OCI-LY1 (cell line): ENCODE results near the gene RHPN2.
"Not testable (repeated sequence)": the region's sequence is repeated elsewhere in the genome, so short reads cannot be mapped to it uniquely, and the experiment has no call there.

Experiments used
- H2AFZ ChIP-seq: fragments of 200-600 bp; sonication (generic), shearing (Covaris generic); 2 replicates; pipeline ENCODE4 v1.6.0; 2014; ENCODE audit warnings: antibody characterized with exemption, mild to moderate bottlenecking, low read length
- H3F3A ChIP-seq: fragments of 200-600 bp; sonication (generic), shearing (Covaris generic); 2 replicates; pipeline ENCODE4 v1.6.0; 2014; ENCODE audit warnings: mild to moderate bottlenecking, antibody characterized with exemption, low read length, moderate library complexity; ENCODE audit not compliant: insufficient read depth
- H3K27ac ChIP-seq: fragments of 200-600 bp; sonication (generic); 2 replicates; pipeline ENCODE4 v1.5.1; 2014; ENCODE audit warnings: low read length, mixed run types, mild to moderate bottlenecking, low read depth; ENCODE audit not compliant: poor library complexity, severe bottlenecking
- H3K27me3 ChIP-seq: fragments of 200-600 bp; sonication (generic); 2 replicates; pipeline ENCODE4 v1.6.0; 2014; ENCODE audit warnings: antibody characterized with exemption, mild to moderate bottlenecking, low read length, moderate library complexity; ENCODE audit not compliant: insufficient read depth
- H3K36me3 ChIP-seq: fragments of 200-600 bp; sonication (generic); 2 replicates; pipeline ENCODE4 v1.6.1; 2014; ENCODE audit warnings: mild to moderate bottlenecking, antibody characterized with exemption, low read length, moderate library complexity, mixed read lengths; ENCODE audit not compliant: insufficient read depth
- H3K4me1 ChIP-seq: fragments of 200-600 bp; sonication (generic); 2 replicates; pipeline ENCODE4 v1.5.1; 2014; ENCODE audit warnings: mild to moderate bottlenecking, low read length, moderate library complexity; ENCODE audit not compliant: insufficient read depth, severe bottlenecking
- H3K4me2 ChIP-seq: fragments of 200-600 bp; sonication (generic), shearing (Covaris generic); 2 replicates; pipeline ENCODE4 v1.6.1; 2014; ENCODE audit warnings: low read length
- H3K4me3 ChIP-seq: fragments of 200-600 bp; sonication (generic); 2 replicates; pipeline ENCODE4 v1.5.1; 2014; ENCODE audit warnings: low read length, low read depth, mild to moderate bottlenecking, mixed read lengths; ENCODE audit not compliant: poor library complexity, severe bottlenecking
- H3K79me2 ChIP-seq: fragments of 200-600 bp; shearing (Covaris generic); 2 replicates; pipeline ENCODE4 v1.6.1; 2016; ENCODE audit warnings: mixed run types, low read length, mixed read lengths; ENCODE audit not compliant: insufficient read depth
- H3K9ac ChIP-seq: fragments of 200-600 bp; sonication (generic), shearing (Covaris generic); 2 replicates; pipeline ENCODE4 v1.6.1; 2014; ENCODE audit warnings: mild to moderate bottlenecking, low read length, mixed read lengths
- H3K9me2 ChIP-seq: fragments of 200-600 bp; sonication (generic), shearing (Covaris generic); 2 replicates; pipeline ENCODE4 v1.6.1; 2014; ENCODE audit warnings: low read depth, mild to moderate bottlenecking, low read length, mixed read lengths
- H3K9me3 ChIP-seq: fragments of 200-600 bp; shearing (Covaris generic); 2 replicates; pipeline ENCODE4 v1.6.1; 2014; ENCODE audit warnings: low read length, mixed read lengths
- H4K20me1 ChIP-seq: fragments of 200-600 bp; sonication (generic), shearing (Covaris generic); 2 replicates; pipeline ENCODE4 v1.6.0; 2016; ENCODE audit warnings: mild to moderate bottlenecking, low read length; ENCODE audit not compliant: insufficient read depth
- CTCF ChIP-seq: fragments of 200-600 bp; sonication (generic), shearing (Covaris generic); IDR thresholded peaks from 2 replicates; pipeline ENCODE4 v1.5.1; 2017; ENCODE audit warnings: mild to moderate bottlenecking, antibody characterized with exemption, low read length, moderate library complexity, mixed read lengths
- EZH2 ChIP-seq: fragments of 200-600 bp; sonication (generic), shearing (Covaris generic); IDR thresholded peaks from 2 replicates; pipeline ENCODE4 v1.8.0; 2017; ENCODE audit warnings: borderline replicate concordance, mixed run types, mild to moderate bottlenecking, antibody characterized with exemption, low read length, moderate library complexity, mixed read lengths

Gene RHPN2

GRCh38 chr19:33024398-33024797 lies 40.3 kb downstream of the RHPN2 start:
- Histone ChIP-seq H3K4me1 (no peaks in the 10 kb centered on the region), H3K9me2 (no peaks in the 10 kb centered on the region), H3K4me3 (no peak overlapping the region), H3K36me3 (no peaks in the 10 kb centered on the region), H3K27me3 (no peaks in the 10 kb centered on the region), H3K9me3 (no peaks in the 10 kb centered on the region), H3K9ac (no peak overlapping the region), H3F3A (no peaks in the 10 kb centered on the region), H4K20me1 (no peaks in the 10 kb centered on the region), H3K79me2 (no peaks in the 10 kb centered on the region), H2AFZ (no peak overlapping the region), H3K4me2 (no peak overlapping the region), H3K27ac (no peak overlapping the region)
- TF ChIP-seq CTCF = no peak

- H3K27ac ChIP-seq = no peak overlapping the region
These were observed 42.1 kb downstream of the RHPN2 start for GRCh38 chr19:33022472-33023116.

GRCh38 chr19:33010891-33011290 lies 53.8 kb downstream of the RHPN2 start:
- not testable (repeated sequence) for H3K9me2 ChIP-seq, H2AFZ ChIP-seq, H3K4me1 ChIP-seq, H4K20me1 ChIP-seq, H3K36me3 ChIP-seq, H3K4me2 ChIP-seq, H3F3A ChIP-seq, H3K79me2 ChIP-seq, H3K9me3 ChIP-seq, H3K27me3 ChIP-seq, H3K9ac ChIP-seq, H3K4me3 ChIP-seq, H3K27ac ChIP-seq

More at GRCh38 chr19:33022472-33023116, 42.1 kb downstream of the RHPN2 start:
- Histone ChIP-seq H3K27me3 (no peaks in the 10 kb centered on the region), H3K79me2 (no peaks in the 10 kb centered on the region), H3F3A (no peaks in the 10 kb centered on the region), H3K9me3 (no peaks in the 10 kb centered on the region), H3K36me3 (no peaks in the 10 kb centered on the region), H3K4me2 (no peak overlapping the region), H3K9me2 (no peaks in the 10 kb centered on the region), H4K20me1 (no peaks in the 10 kb centered on the region), H3K9ac (no peak overlapping the region), H3K4me3 (no peak overlapping the region), H3K4me1 (no peaks in the 10 kb centered on the region), H2AFZ (no peak overlapping the region)
- TF ChIP-seq EZH2 (no peak), CTCF (peak; percentile 7; the same call in 1 of the 2 replicates)

GRCh38 chr19:33008738-33009137 lies 56.0 kb downstream of the RHPN2 start:
- no peaks in the 10 kb centered on the region for H3K9me3 ChIP-seq
- H3K4me3 ChIP-seq = no peak overlapping the region
- H2AFZ ChIP-seq = no peak overlapping the region

More at GRCh38 chr19:33008738-33009137, 56.0 kb downstream of the RHPN2 start:
- Histone ChIP-seq H3K79me2 (no peaks in the 10 kb centered on the region), H3K27ac (no peak overlapping the region), H3K36me3 (0 out of 2 replicates have a peak, but pooled peaks cover 3% of the 10 kb centered on the region), H3K4me1 (no peaks in the 10 kb centered on the region), H3F3A (no peaks in the 10 kb centered on the region), H3K27me3 (no peaks in the 10 kb centered on the region), H3K4me2 (no peak overlapping the region), H4K20me1 (no peaks in the 10 kb centered on the region), H3K9me2 (no peaks in the 10 kb centered on the region), H3K9ac (no peak overlapping the region)
- TF ChIP-seq CTCF (no peak), EZH2 (no peak)
